ENCODE results near the gene SCN7A. TPM values are rescaled to one million over a fixed set of nuclear protein-coding genes. Genes with fewer than 3 reads are reported as not detected.
A peak's percentile ranks its signal among the peaks of the same experiment; 100 is the strongest.
"Not testable (repeated sequence)": the region's sequence is repeated elsewhere in the genome, so short reads cannot be mapped to it uniquely, and the experiment has no call there.

SCN7A gene
- 0.02 TPM in 1 of 2 replicates, not detected in the other for total RNA-seq (2014; rRNA removed; shearing (Covaris generic))

DNA sequence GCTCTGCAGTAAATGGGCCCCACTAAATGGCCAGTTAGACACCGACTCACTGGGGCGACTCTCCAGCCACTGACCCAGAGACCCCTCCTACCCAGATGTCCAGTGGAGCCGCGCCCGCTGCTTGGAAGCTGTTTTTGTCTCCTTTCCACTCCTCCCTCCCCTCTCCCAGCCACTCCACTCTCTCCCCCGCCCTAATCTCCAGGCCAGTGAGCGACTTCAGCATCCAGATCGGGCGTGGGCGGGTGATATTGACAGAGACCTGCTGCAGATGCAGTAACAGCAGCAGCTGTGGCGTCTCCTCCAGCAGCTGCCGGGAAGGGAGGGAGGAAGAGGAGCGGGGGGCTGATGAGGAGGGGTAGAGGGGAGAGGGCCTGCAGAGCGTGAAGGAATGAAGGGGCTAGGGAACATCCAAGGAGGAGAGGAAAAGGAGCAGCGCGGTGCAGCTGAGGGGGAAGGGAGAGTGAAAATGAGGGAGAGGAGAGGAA is at the start of gene SCN7A:
SCN7A (minus strand) TSS at position 110 of the 485 bp plus-strand sequence. CDS start 16,553 bp downstream, outside the sequence.
- DNase-seq (ENCODE audit: low spot score), result peak; percentile 2

DNA sequence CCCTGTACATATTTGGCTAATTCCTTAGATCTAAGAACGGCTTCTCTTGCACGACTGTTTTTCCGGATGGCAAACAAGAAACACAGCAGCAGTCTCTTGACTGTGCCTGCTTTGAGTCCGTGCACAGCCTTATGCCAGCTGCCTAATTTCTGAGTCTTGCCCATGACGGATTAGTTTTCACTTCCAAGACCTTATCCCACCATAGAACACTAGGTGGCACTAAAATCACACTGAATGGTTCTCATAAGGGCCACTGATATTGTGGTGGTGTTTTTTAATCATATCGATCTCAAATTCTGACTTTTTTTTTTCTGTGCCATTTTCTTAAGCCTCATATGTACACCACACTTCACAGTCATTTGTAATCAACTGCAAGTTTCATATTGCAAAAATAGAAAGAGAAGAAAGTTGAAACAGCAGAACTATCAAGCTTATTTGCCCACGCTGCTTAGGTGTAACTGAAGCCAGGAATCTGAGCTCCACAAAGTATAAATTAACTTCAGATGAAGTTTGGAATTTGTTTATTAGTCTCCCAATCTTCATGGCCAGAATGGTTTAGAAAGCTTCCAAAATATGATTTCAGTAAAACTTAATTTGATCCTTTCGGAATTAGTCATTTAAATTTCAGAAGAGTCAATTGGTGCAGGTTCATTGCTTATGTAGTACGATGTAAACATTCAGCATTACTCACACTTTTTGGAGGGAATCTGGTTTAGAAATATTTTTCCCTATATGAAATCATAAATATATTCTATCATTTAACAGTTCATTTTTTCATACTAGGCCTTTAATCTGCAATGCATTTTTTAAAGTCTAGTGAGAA is 45.5 kb upstream of the SCN7A start:
- DNase-seq (ENCODE audit: low spot score), result peak; percentile 70

DNA sequence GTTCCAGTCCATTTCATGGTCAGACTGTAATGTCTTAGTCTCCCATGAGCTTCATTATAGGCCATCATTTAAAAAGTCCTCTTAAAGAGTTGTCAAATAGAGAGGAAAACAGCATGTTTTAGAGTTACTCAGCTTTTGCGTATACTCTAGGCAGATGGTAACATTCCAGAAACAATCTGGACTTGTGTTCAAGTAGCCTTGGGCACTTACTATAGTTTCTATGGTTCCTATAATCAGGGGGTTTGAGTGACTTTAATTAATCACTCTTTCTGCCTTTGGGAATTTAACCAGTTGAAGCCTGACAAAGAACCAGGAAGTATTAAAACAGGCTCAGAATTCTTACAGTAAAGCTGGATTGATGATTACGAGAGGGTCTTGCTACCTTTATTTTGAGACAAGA is 42.1 kb upstream of the SCN7A start:
- DNase-seq (ENCODE audit: low spot score), result no peak

DNA sequence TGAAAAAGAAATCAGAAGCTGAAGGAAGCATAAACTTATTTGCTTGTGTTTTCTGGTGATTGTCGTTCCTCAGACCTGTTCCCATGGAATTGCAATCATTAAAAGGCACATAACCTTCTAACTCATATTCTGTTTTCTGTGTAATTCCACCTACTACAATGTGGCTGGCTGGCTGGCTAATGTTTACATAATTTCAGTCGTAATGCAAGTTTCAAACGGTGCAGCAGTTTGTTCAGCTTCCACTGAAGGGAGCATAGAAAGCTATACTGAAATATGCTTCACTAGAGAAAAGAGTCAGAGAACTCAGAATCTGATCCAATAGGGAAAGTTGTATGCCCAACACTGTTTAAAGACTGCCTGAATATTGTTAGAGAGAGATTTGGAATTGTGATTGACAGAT is 27.1 kb upstream of the SCN7A start:
- DNase-seq (ENCODE audit: low spot score), result no peak

DNA sequence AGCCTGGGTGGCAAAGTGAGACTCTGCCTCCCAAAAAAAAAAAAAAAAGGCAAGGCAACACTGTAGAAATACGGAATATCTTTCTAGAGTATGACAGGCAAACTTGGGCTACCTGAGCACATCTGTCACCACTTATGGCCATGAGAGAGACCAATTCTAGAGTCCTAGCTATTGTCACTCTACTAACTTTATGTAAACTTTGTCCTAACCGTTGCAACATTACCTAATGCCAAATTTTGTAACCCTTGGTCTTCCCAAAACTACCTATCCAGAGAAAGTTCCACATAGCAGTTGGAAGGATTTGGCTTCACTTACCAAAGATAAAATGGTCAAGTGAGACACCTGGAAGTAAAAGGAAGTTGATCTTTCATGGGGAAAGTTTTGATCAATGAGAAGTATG is 26.6 kb upstream of the SCN7A start:
- no peak for DNase-seq (ENCODE audit: low spot score)

DNA sequence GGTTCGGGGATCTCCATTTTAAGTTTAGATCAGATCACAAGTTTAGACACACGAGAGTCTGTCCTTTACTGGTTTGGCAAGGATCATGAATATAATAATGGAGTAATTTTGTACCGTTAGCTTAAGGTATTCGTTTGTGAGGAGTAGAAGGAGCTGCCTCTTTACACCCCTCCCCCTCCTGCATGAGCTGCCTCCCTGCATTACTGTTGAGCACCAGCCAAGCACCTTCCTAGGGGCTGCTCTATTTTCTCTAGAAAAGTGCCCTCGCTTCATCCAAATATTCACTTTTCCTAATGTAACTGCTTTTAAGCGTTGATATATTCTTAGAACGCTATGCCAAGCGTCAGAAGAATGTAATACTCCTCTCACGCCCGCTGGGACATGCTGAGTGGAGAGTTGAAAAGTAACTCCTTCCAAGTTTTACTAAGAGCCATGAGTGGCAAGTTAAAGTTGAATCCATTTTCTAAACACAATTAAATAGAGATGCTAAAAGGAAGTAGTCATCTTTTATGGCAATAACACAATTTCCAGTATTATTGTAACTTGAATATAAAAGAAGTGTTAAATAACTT is 25.4 kb upstream of the SCN7A start:
- DNase-seq (ENCODE audit: low spot score), result no peak

DNA sequence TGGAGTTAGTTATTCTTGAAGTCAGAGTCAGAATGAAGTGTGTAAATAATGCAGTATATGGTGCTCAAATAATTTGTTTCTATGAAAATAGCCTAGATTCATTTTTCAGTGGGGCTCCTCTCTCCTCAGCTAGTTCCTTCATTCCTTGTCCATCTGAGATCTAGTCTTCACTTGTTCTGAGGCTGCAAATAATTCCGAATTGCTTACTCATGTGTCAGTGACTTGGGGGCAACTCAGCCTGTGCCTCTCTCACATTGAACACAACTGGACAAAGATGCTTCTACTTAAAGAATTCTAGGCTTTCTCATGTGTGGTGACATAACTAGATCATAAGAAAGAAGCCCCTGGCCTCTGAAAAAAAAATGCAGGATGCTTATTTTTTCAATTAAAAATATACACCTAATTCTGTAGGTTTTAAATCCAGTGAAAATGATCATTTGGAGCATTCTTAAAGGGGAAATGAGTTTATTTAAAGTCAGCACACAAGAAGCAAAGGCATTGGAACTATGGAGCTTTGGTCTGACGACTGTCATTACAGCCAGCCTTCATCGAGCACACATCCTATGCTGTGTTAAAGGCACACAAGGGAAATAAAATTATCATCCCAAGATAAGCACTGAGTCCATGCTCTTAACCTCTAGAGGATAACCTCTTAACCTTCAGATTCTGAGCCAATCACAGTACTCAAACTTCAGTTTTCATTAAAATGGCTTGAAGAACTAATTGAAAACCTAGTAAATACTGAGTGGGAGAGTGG is 24.8 kb upstream of the SCN7A start:
- DNase-seq (ENCODE audit: low spot score), result no peak

DNA sequence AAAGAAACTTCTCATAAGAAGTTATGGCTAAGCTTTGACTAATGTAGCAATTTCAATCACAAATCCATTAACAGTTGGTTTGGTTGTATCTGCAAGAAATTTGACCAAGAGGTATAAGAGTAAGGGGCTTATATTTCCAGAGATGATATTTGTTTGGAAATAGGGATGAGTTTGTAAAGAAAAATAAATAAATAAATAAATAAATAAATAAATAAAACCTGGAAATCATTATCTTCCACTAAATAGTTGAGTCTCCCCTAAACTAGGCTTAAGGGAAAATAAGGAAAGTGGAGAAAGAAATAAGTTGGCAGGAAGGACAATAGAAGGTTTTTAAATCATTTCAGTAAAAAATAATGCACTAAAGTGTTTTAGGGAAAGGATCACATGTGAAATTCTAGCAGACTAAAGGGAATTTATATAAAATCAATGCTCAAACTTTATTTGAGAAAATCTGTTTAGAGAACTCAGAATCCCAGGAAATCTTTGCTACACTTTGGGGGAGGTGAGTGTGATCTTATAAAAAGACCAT is 23.5 kb upstream of the SCN7A start:
- DNase-seq (ENCODE audit: low spot score), result no peak

DNA sequence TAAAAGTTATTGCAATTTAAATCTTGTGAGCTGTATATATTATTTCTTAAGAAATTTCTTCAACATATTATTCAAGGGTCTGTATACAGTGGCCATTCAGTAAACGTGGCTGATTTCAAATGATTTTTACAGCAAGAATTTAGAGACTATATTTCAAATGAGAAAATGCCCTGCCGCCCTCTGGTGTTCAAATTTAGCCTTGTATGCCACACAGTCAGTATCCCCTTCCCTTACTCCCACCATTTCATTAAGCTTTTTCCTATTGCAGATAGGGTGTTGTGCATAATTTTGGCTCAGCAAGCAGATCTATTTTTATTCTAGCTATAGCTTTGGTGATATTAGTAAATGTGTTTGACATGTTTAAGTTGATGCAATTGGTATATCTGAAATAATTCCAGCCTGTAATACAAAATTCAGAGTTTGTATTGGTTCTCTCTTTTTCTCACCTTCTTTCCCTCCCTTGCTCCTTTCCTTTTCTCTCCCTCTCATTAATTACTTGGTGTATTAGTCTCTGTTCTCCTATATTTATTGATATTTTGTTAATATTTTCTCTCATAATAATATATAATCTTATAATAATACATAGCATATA is 22.8 kb upstream of the SCN7A start:
- peak; percentile 52 for DNase-seq (ENCODE audit: low spot score)

DNA sequence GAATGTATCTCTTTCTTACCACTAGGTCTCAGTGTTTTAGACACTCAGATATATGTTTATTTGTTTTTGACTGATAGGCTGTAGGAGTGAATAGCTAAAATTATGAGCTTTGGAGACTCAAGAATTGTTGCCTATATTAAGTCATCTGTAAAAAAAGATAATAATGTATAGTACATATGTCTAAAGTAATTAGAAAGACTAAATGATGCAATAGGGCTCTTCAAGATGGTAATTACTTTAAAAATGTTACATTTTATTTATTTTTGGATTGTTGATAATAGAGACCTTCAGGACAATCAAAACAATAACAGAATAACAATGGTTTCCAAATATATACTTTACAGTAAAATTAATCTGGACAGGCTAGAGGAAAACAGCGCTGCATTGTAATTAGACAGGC is 19.9 kb upstream of the SCN7A start:
- no peak for DNase-seq (ENCODE audit: low spot score)

DNA sequence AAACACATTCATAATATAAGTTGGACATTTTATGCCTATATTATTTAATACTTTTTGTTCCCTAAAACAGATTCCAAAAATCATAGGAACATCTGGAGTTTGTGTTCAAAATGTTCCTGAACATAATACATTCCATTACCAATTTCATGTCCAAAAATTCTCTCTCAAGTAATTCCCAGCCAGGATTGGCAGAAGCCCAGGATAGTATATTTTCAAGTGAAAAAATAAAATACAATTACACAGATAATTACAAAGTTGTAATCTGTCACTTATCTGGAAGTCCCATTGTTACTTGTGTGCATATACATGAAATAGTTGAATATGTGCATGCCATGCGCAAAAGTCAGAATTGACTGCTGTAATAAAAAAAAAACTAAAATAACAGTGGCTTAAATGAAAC is 5.2 kb upstream of the SCN7A start:
- DNase-seq (ENCODE audit: low spot score), result no peak

DNA sequence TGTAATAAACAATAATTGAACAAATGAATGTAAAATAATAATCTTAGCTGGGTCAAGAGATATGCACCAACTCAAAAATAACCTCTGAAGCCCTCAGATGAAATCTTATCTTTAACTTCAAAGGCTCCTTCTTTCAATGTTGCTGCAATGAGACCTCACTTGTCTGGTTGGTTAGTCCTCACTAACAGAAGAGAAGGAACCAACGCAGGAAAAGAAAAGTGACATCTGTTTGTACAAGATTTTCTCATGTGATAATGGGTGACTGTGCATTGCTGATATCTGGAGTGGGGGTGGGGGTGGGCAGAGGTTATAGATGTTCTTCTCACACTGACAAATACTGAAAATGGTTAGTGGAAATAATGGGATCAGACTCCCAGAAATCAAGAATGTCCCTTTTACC is 2.6 kb downstream of the SCN7A start:
- DNase-seq (ENCODE audit: low spot score), result no peak

DNA sequence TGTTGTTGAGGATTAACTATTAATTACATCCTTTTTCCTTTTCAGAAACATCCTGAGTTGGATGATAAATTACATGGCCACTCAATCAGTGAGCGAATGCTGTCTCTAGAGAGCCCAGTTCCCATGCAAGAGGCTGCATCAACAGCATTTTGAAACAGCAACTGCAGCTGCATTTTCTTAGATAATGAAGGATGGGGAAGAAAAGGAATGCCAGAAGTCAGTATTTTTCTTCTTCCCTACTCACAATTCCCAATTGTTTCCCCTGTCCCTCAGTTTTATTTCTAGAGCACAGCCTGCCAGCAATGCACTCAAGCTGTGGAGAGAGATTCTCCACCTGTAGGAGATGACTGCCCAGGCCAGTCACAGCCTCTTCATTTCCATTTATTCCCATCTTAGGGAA is 6.9 kb downstream of the SCN7A start:
- DNase-seq (ENCODE audit: low spot score), result no peak

DNA sequence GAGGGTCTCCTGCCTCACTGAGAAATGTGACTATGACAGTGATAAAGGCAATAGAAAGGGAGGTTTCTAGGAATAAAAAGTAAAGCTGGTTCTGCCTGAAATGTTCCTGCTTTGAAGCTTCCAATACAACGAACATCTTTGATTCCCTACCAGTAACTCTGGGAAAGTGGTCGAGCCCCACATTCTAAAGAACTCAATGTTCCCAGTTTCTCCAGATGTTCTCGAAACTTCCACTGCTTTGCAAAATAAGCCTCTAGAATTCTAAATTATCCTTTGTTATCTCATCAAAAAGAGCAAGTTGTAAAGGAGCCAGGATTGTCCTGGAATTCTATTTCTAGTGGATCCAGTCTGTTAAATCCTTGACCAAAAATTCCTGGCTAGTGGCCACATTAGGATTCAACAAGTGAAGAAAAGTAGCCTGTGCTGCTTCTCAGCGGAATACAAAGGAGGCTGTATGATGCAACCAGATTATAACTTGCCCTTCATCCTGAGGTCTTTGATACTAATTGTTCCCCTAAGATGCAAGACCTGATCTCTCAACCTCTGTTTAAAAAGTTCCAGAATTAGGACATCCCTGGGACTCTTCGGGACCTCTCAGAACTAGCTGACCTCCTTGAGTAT is 8.4 kb downstream of the SCN7A start:
- no peak for DNase-seq (ENCODE audit: low spot score)

DNA sequence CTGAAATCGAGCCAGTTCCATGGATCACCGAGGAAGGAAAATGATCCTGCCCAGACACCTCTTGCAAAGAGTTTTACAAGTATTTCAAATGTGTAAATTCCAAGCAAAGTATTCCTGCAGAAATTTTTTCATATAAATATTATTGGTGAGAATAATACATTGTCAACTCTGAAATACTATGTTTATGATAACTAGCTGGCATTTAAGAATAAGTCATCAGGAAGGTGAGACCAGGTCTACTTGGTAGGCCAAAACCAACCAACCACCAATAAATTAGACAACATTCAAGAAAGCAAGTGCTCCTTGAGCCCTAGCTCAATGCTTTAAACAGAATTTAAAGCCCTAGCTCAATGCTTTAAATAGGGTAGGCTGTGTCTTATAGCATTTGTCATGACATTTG is 21.7 kb downstream of the SCN7A start:
- DNase-seq (ENCODE audit: low spot score), result no peak

DNA sequence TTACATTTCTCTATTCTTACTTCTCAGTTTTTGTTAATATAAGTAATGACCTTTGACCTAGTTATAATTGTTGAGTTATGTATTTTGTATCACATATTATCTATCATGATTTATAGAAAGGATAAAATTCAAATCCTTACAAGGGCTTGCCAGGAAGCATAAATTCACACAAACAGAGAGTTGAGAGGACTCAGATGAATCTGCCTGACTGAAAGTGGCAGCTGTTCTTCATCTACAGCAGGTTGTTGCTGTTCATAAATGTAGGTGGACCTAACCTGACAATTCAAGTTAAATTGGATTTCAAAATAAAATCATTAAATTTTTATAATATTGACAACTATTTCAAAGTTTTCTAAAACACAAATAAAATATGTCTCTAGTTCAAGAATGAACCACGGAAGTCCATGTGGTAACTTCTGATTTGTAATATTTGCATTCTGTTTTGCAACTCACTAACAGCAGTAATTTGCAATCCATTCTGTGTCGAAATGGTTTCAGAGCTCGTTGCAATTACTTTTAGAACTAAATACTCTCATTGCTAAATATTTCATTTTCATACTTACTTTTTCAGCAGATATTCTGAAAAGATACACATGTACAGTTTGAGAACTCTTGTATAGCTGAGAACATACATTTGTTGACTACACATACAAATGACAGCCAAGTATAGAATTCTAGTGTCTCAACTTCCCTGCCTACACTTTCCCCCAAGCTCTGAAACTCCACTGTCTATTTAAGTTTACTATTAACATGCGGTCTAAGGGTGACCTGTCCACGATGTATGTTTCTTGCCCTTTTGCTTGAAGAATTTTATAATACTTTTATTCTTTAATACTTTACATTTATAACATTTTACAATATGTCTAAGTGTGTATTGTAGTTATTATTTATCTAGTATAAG is 25.7 kb downstream of the SCN7A start:
- no peak for DNase-seq (ENCODE audit: low spot score)

DNA sequence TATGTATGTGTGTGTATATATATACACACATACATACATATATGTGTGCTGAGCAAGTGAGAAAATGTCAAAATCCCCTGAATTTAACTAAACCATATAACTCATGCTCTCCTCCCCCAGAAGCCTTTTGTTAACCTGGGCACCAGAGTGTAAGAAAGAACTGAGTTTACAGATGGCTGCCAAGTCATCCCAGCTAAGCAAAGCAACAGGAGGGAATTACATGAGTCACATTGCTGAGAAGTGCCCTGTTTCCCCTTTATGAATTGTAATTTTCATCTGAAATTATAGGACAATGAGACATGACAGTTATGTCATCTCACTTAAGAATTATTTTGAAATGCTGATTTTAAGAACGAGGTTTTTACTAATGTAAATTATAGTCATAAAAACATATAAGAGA is 29.9 kb downstream of the SCN7A start:
- DNase-seq (ENCODE audit: low spot score), result no peak

DNA sequence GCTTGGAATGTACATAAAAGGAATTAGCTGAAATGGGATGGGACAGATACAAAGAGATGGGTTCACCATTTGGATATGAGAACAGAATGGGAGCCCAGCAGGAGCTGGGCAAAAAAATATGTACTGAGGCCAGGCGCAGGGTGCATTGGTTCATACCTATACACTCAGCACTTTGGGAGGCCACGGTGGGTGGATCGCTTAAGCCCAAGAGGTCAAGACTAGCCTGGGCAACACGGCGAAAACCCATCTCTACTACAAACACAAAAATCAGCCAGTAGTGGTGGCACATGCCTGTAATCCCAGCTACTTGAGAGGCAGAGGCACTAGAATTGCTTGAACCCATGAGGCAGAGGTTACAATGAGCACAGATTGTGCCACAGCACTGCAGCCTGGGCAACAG is 30.4 kb downstream of the SCN7A start:
- DNase-seq (ENCODE audit: low spot score), result no peak

DNA sequence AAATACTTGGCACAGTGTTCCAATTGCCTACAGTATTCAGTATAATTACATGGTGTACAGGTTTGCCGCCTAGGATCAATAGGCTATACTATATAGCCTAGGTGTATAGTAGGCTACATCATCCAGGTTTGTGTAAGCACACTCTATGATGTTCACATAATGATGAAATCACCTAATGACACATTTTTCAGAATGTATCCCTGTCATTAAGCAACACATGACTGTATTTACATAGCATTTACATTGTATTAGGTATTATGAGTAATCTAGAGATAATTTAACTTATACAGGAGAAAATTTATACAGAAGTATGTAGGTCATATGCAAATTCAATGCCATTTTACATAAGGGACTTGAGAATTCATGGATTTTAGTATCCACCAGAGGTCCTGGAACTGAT is 35.4 kb downstream of the SCN7A start:
- DNase-seq (ENCODE audit: low spot score), result no peak

DNA sequence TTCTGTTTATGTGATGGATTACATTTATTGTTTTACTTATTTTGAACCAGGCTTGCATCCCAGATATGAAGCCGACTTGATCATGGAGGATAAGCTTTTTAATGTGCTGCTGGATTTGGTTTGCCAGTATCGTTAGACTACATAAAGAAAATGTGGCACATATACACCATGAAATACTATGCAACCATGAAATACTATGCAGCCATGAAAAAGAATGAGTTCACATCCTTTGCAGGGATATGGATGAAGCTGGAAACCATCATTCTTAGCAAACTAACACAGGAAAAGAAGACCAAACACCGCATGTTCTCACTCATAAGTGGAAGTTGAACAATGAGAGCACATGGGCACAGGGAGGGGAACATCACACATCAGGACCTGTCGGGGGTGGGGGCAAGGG is 38.2 kb downstream of the SCN7A start:
- DNase-seq (ENCODE audit: low spot score), result not testable (repeated sequence)
